NK-92 (cell line): ENCODE measurements around the gene MTA1.
A peak's percentile ranks its signal among the peaks of the same experiment; 100 is the strongest.

Source experiments
- DNase-seq: peaks from one replicate; lab custom pipeline; 2025; ENCODE audit not compliant: unreplicated experiment; lab: John Stamatoyannopoulos, UW

The MTA1 gene

GRCh38 chr14:105485739-105486162 is 66.1 kb downstream of the MTA1 start:
- DNase-seq, result no peak

GRCh38 chr14:105486163-105486973 is 66.7 kb downstream of the MTA1 start, which contains the start of gene CRIP1:
Gene CRIP1, plus strand, starts transcription at chr14:105486886. Its CDS starts 374 bp downstream, at chr14:105487260.
- no peak for DNase-seq

GRCh38 chr14:105486974-105487448 is 67.4 kb downstream of the MTA1 start:
- no peak for DNase-seq

GRCh38 chr14:105487449-105487985 is 67.9 kb downstream of the MTA1 start:
- DNase-seq, result no peak

GRCh38 chr14:105487986-105488777 is 68.6 kb downstream of the MTA1 start:
- no peak for DNase-seq

GRCh38 chr14:105488781-105489541 is 69.3 kb downstream of the MTA1 start:
- DNase-seq, result no peak

GRCh38 chr14:105489542-105490266 is 70.1 kb downstream of the MTA1 start:
- DNase-seq, result peak; percentile 25

- no peak for DNase-seq
Observed at GRCh38 chr14:105490267-105490571, 70.6 kb downstream of the MTA1 start.

GRCh38 chr14:105490572-105491365 is 71.1 kb downstream of the MTA1 start, which contains the start of gene TEDC1:
Gene TEDC1, plus strand, starts transcription at chr14:105491246. Its CDS starts 130 bp downstream, at chr14:105491376.
- DNase-seq, result peak; percentile 97

GRCh38 chr14:105491366-105491973 is 71.8 kb downstream of the MTA1 start:
- DNase-seq, result no peak

- no peak for DNase-seq
Observed at GRCh38 chr14:105492031-105492970, 72.7 kb downstream of the MTA1 start.

GRCh38 chr14:105492971-105493871 is 73.6 kb downstream of the MTA1 start:
- DNase-seq, result no peak

GRCh38 chr14:105493921-105494605 is 74.4 kb downstream of the MTA1 start:
- no peak for DNase-seq

- no peak for DNase-seq
Observed at GRCh38 chr14:105494606-105494929, 74.9 kb downstream of the MTA1 start.

- no peak for DNase-seq
Observed at GRCh38 chr14:105495101-105495989, 75.7 kb downstream of the MTA1 start.
